Mammary epithelial cell (primary cell): Measurements from ENCODE around the gene GPR132.

Experiments
- CTCF ChIP-seq, 2 donors: IDR thresholded peaks in 1 of 2; conservative IDR thresholded peaks in 1 of 2; 2 replicates each; pipeline ENCODE4 v1.5.1; 2011 to 2012; ENCODE audit warnings: inconsistent platforms in 2 of 2, low read length in 2 of 2, mild to moderate bottlenecking in 2 of 2, control low read depth in 1 of 2, low read depth in 1 of 2; ENCODE audit not compliant: insufficient read depth in 1 of 2; ENCODE audit errors: extremely low read depth in 1 of 2
- EZH2 ChIP-seq: IDR thresholded peaks from 2 replicates; pipeline ENCODE4 v1.6.1; 2012; ENCODE audit warnings: low read length, inconsistent platforms, borderline replicate concordance

GRCh38 chr14:105011312-105011990 is 53.8 kb downstream of the GPR132 start:
- TF ChIP-seq CTCF (conservative IDR thresholded peaks at IDR 0.05 in 1 of 2, IDR thresholded peaks at IDR 0.05 in 1 of 2; ENCODE audit: extremely low read depth in 1 of 2, insufficient read depth in 1 of 2, low read depth in 1 of 2, low read length in 2 of 2): no peak
- TF ChIP-seq EZH2: no peak
